OCI-LY1 (cell line): Measurements from ENCODE around the gene PCDHB9.
"Not testable (repeated sequence)": the region's sequence is repeated elsewhere in the genome, so short reads cannot be mapped to it uniquely, and the experiment has no call there.

ENCODE experiments used
- H2AFZ ChIP-seq: fragments of 200-600 bp; sonication (generic), shearing (Covaris generic); 2 replicates; pipeline ENCODE4 v1.6.0; 2014; ENCODE audit warnings: antibody characterized with exemption, mild to moderate bottlenecking, low read length
- H3F3A ChIP-seq: fragments of 200-600 bp; sonication (generic), shearing (Covaris generic); 2 replicates; pipeline ENCODE4 v1.6.0; 2014; ENCODE audit warnings: mild to moderate bottlenecking, antibody characterized with exemption, low read length, moderate library complexity; ENCODE audit not compliant: insufficient read depth
- H3K27ac ChIP-seq: fragments of 200-600 bp; sonication (generic); 2 replicates; pipeline ENCODE4 v1.5.1; 2014; ENCODE audit warnings: low read length, mixed run types, mild to moderate bottlenecking, low read depth; ENCODE audit not compliant: poor library complexity, severe bottlenecking
- H3K27me3 ChIP-seq: fragments of 200-600 bp; sonication (generic); 2 replicates; pipeline ENCODE4 v1.6.0; 2014; ENCODE audit warnings: antibody characterized with exemption, mild to moderate bottlenecking, low read length, moderate library complexity; ENCODE audit not compliant: insufficient read depth
- H3K36me3 ChIP-seq: fragments of 200-600 bp; sonication (generic); 2 replicates; pipeline ENCODE4 v1.6.1; 2014; ENCODE audit warnings: mild to moderate bottlenecking, antibody characterized with exemption, low read length, moderate library complexity, mixed read lengths; ENCODE audit not compliant: insufficient read depth
- H3K4me1 ChIP-seq: fragments of 200-600 bp; sonication (generic); 2 replicates; pipeline ENCODE4 v1.5.1; 2014; ENCODE audit warnings: mild to moderate bottlenecking, low read length, moderate library complexity; ENCODE audit not compliant: insufficient read depth, severe bottlenecking
- H3K4me2 ChIP-seq: fragments of 200-600 bp; sonication (generic), shearing (Covaris generic); 2 replicates; pipeline ENCODE4 v1.6.1; 2014; ENCODE audit warnings: low read length
- H3K4me3 ChIP-seq: fragments of 200-600 bp; sonication (generic); 2 replicates; pipeline ENCODE4 v1.5.1; 2014; ENCODE audit warnings: low read length, low read depth, mild to moderate bottlenecking, mixed read lengths; ENCODE audit not compliant: poor library complexity, severe bottlenecking
- H3K79me2 ChIP-seq: fragments of 200-600 bp; shearing (Covaris generic); 2 replicates; pipeline ENCODE4 v1.6.1; 2016; ENCODE audit warnings: mixed run types, low read length, mixed read lengths; ENCODE audit not compliant: insufficient read depth
- H3K9ac ChIP-seq: fragments of 200-600 bp; sonication (generic), shearing (Covaris generic); 2 replicates; pipeline ENCODE4 v1.6.1; 2014; ENCODE audit warnings: mild to moderate bottlenecking, low read length, mixed read lengths
- H3K9me2 ChIP-seq: fragments of 200-600 bp; sonication (generic), shearing (Covaris generic); 2 replicates; pipeline ENCODE4 v1.6.1; 2014; ENCODE audit warnings: low read depth, mild to moderate bottlenecking, low read length, mixed read lengths
- H3K9me3 ChIP-seq: fragments of 200-600 bp; shearing (Covaris generic); 2 replicates; pipeline ENCODE4 v1.6.1; 2014; ENCODE audit warnings: low read length, mixed read lengths
- H4K20me1 ChIP-seq: fragments of 200-600 bp; sonication (generic), shearing (Covaris generic); 2 replicates; pipeline ENCODE4 v1.6.0; 2016; ENCODE audit warnings: mild to moderate bottlenecking, low read length; ENCODE audit not compliant: insufficient read depth
- CTCF ChIP-seq: fragments of 200-600 bp; sonication (generic), shearing (Covaris generic); IDR thresholded peaks from 2 replicates; pipeline ENCODE4 v1.5.1; 2017; ENCODE audit warnings: mild to moderate bottlenecking, antibody characterized with exemption, low read length, moderate library complexity, mixed read lengths
- EZH2 ChIP-seq: fragments of 200-600 bp; sonication (generic), shearing (Covaris generic); IDR thresholded peaks from 2 replicates; pipeline ENCODE4 v1.8.0; 2017; ENCODE audit warnings: borderline replicate concordance, mixed run types, mild to moderate bottlenecking, antibody characterized with exemption, low read length, moderate library complexity, mixed read lengths

Gene PCDHB9

GRCh38 chr5:141199359-141200235 is 12.6 kb downstream of the PCDHB9 start, which contains the start of gene PCDHB11:
Gene PCDHB11 (plus strand): TSS chr5:141199627. CDS start chr5:141199775, 148 bp downstream.
- Histone ChIP-seq H2AFZ (no peak within 1 kb of the TSS; the same call in 1 of the 2 replicates), H3K9me3 (peaks cover 3% of the 10 kb centered on the region), H3K4me1 (no peaks in the 10 kb centered on the region), H4K20me1 (no peaks in the 10 kb centered on the region), H3K36me3 (no peaks in the 10 kb centered on the region), H3K27ac (no peak within 1 kb of the TSS), H3K79me2 (no peaks in the 10 kb centered on the region), H3K4me3 (peak within 1 kb of the TSS; percentile 7), H3K4me2 (peak within 1 kb of the TSS; percentile 51), H3F3A (no peaks in the 10 kb centered on the region), H3K9ac (no peak within 1 kb of the TSS), H3K27me3 (no peaks in the 10 kb centered on the region), H3K9me2 (no peaks in the 10 kb centered on the region)
- TF ChIP-seq EZH2, result no peak
- peak; percentile 58; the same call in 1 of the 2 replicates for TF ChIP-seq CTCF

GRCh38 chr5:141201126-141201525 is 14.2 kb downstream of the PCDHB9 start:
- not testable (repeated sequence) for H2AFZ ChIP-seq, H3K4me3 ChIP-seq, H3K36me3 ChIP-seq, H3K4me2 ChIP-seq, H4K20me1 ChIP-seq, H3K9ac ChIP-seq, H3K9me3 ChIP-seq, H3K9me2 ChIP-seq, H3K79me2 ChIP-seq, H3K27me3 ChIP-seq, H3K4me1 ChIP-seq, H3K27ac ChIP-seq, H3F3A ChIP-seq

GRCh38 chr5:141201646-141202045 is 14.7 kb downstream of the PCDHB9 start:
- H3K36me3 ChIP-seq, H4K20me1 ChIP-seq, H3F3A ChIP-seq, H3K9me3 ChIP-seq, H3K4me2 ChIP-seq, H2AFZ ChIP-seq, H3K4me1 ChIP-seq, H3K27me3 ChIP-seq, H3K27ac ChIP-seq, H3K4me3 ChIP-seq, H3K9me2 ChIP-seq, H3K9ac ChIP-seq, H3K79me2 ChIP-seq: not testable (repeated sequence)

GRCh38 chr5:141208478-141208877 is 21.5 kb downstream of the PCDHB9 start, which contains the start of gene PCDHB12:
Gene PCDHB12 (plus strand): TSS chr5:141208719. CDS start chr5:141208908, 189 bp downstream.
- Histone ChIP-seq H3K27me3 (no peaks in the 10 kb centered on the region), H3K9me3 (no peaks in the 10 kb centered on the region), H3K4me3 (no peak within 1 kb of the TSS), H3K4me2 (no peak within 1 kb of the TSS), H3K9me2 (no peaks in the 10 kb centered on the region), H3K27ac (no peak within 1 kb of the TSS), H3K4me1 (no peaks in the 10 kb centered on the region), H2AFZ (no peak within 1 kb of the TSS), H3K9ac (no peak within 1 kb of the TSS), H3F3A (no peaks in the 10 kb centered on the region), H3K36me3 (no peaks in the 10 kb centered on the region), H4K20me1 (no peaks in the 10 kb centered on the region), H3K79me2 (no peaks in the 10 kb centered on the region)
- no peak for TF ChIP-seq EZH2
- peak; percentile 34 for TF ChIP-seq CTCF

GRCh38 chr5:141210281-141210680 is 23.3 kb downstream of the PCDHB9 start:
- H3F3A ChIP-seq, result not testable (repeated sequence)

GRCh38 chr5:141210849-141211248 is 23.9 kb downstream of the PCDHB9 start:
- not testable (repeated sequence) for H3F3A ChIP-seq, H3K27ac ChIP-seq, H3K4me1 ChIP-seq, H3K36me3 ChIP-seq, H3K9me3 ChIP-seq, H3K4me3 ChIP-seq, H3K9ac ChIP-seq, H2AFZ ChIP-seq, H3K4me2 ChIP-seq, H3K79me2 ChIP-seq, H3K9me2 ChIP-seq, H4K20me1 ChIP-seq, H3K27me3 ChIP-seq

More at GRCh38 chr5:141210281-141210680, 23.3 kb downstream of the PCDHB9 start:
- not testable (repeated sequence) for H3K27me3 ChIP-seq, H3K4me1 ChIP-seq, H4K20me1 ChIP-seq, H3K27ac ChIP-seq, H3K36me3 ChIP-seq, H3K4me3 ChIP-seq, H2AFZ ChIP-seq, H3K4me2 ChIP-seq, H3K9me3 ChIP-seq, H3K79me2 ChIP-seq, H3K9me2 ChIP-seq, H3K9ac ChIP-seq
